ENCODE measurements around the gene YTHDF1.
A peak's percentile ranks its signal among the peaks of the same experiment; 100 is the strongest.
"Not testable (repeated sequence)": the region's sequence is repeated elsewhere in the genome, so short reads cannot be mapped to it uniquely, and the experiment has no call there.

The YTHDF1 gene

DNA sequence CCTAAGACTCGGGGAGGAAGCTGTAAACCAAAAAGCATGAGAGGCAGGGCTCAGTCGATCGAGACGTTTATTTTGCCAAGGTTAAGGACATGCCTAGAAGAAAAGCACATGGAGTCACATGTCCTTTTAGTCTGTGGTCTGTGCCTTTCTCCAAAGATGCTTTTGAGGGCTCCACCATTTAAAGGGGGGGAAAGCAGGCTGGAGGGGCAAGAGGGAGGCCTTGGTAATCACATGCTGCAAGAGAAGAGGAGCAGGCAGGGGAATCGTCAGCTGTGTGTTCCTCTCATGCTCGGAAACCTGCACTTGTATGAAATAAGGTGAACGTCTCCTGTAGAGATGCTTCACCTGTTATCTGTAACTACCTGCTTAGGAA, 9.1 kb upstream of the YTHDF1 start:
- no peak for DNase-seq

DNA sequence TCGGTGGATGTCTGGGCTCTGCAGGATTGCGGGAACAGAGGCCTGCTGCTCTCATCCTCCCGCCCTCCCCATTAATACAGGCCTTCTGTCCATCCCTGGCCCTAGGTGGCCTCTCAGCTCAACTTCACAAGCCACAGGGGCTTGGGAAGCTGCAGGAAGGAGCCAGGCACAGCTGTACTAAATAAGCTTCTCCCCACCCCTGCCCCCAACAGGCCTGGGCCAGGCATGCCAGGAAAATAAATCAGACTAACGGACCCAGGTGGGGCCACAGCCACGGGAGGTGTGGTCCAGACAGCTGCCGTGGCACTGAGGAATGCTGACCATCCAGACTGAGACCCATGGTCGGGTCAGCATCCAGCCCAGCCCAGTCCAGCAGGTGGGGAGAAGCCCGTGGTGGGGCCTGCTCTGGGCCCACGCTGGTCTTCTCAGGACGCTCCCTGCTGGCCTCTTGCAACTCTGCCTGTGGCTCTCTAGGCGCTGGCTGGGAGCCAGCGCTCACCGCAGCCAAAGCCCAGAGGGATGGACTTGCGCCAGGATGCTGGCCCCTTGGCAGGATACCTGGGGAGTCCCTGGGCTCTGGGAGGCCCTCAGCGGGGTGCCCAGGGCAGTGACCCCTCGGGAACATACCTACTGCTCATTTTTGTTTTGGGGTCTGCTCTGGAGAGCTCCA, 8.6 kb upstream of the YTHDF1 start:
- DNase-seq: peak; percentile 12

DNA sequence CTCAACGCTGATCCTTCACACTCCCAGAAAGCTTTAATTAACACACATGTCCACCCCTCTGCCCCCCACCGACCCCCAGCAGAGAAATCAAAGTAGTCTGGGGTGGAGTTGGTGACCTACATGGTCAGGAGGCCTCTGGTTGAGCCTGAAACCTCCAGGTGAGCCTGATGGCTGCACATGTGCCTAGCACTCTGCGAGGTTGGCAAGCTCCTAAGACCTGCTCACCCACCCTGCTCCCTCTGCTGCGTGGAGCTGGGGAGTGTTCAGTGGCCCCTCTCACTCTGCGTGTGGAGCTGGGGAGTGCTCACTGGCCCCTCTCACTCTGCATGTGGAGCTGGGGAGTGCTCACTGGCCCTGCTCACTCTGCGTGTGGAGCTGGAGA, 7.9 kb upstream of the YTHDF1 start:
- no peak for DNase-seq

DNA sequence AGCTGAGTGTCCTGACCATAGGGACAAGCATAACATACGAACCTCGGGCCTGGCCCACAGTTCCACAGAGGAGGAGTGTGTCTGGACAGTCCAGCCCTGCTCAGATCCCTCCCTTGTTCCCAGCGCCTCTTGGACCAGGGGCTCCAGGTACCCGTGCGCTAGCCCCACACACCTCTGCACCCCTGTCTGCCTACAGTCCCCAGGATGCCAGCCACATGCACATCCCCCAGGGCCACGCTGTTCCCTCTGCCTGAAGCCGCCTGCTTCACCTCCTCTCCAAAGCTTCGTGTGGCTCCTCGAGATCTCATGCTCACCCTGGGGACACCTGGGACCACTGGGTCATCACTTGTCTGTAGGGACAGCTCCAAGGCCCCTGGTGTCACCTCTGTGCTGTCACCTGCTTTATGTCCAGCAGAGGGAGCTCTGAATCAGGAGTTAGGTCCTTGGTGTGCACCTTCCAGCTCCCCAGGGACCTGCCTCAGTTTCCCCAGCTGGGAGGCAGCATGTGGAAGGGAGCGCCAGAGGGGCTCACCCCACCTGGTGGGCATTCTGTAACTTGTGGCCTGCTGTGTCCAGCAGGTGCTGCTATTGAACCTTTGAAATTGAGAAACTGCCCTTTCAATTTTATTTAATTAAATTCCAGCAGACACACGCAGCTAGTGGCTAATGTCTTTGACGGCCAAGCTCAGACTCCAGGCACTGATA, 7.3 kb upstream of the YTHDF1 start:
- DNase-seq: no peak

DNA sequence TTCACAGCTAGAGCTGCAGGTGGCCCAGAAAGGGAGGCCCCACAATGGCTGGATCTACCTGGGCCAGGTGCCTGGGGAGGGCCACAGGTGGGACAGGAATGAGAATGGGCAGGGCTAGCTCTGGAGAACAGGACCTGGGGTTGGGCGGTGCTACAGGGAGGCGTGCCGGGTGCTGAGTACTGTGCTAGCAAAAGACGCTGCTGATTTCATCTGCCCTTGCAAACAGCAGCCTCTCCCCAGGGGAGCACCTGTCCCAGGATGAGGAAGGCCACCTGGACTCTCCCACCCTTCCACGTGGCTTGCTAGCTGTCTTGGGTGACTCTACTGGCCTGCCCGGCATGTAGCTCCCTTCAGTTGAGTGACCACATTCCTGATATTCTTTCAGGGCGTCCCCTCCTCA, 6.6 kb upstream of the YTHDF1 start:
- DNase-seq: no peak

DNA sequence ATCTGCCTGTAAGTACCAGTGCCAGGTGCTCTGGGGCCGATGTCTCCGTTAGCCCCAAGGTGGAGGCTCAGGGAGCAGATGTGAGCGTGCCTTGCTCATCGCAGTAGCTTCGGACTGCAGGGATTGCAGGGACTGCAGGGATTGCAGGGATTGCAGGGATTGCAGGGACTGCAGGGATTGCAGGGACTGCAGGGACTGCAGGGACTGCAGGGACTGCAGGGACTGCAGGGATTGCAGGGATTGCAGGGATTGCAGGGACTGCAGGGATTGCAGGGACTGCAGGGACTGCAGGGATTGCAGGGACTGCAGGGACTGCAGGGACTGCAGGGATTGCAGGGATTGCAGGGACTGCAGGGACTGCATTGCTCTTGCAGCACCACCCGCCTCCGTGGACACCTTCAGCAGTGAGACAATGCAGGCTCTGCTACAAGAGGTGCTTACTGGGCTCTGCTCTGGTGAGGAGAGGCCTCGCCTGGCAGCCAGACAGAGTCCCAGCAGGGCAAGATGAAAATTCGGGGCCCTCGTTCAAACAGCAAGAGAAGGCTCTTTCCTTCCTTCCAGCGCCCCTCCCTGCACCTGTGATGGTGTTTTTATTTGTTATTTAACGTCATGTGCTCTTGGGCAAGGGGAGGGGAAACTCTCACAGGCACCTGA, 5.6 kb upstream of the YTHDF1 start:
- DNase-seq: not testable (repeated sequence)

DNA sequence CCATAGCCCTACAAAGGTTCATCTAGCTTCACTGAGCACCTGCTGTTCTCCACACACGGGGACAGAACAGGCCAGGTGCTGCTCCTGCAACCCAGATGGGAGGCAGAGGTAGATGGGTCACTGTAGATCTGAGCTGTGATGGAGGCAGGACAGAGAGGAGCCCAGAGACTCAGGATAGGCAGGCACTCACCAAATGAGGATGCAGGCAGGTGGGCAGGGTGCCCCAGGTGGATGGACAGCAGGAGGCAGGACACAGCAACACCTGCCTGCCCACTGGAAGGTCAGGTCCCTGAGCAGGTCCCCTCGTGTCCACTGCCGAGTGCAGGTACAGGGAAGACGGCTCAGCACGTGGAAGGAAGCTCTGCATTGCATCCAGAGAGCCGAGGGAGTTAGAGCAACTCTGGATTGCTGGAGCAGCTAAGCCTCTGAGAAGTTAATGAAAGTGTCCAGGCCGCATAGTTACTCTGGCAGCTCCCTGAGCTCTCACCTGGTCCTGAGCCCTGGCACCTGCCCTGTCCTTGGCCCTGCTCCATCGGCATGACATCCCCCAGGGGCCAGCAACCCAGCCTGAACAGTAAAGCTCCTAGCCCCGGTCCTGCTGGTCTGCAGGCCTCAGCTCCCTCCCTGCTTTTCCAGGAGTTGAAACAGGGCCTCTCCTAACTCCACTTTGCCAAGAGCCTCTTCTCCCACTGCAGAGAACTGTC, 4.9 kb upstream of the YTHDF1 start:
- no peak for DNase-seq

DNA sequence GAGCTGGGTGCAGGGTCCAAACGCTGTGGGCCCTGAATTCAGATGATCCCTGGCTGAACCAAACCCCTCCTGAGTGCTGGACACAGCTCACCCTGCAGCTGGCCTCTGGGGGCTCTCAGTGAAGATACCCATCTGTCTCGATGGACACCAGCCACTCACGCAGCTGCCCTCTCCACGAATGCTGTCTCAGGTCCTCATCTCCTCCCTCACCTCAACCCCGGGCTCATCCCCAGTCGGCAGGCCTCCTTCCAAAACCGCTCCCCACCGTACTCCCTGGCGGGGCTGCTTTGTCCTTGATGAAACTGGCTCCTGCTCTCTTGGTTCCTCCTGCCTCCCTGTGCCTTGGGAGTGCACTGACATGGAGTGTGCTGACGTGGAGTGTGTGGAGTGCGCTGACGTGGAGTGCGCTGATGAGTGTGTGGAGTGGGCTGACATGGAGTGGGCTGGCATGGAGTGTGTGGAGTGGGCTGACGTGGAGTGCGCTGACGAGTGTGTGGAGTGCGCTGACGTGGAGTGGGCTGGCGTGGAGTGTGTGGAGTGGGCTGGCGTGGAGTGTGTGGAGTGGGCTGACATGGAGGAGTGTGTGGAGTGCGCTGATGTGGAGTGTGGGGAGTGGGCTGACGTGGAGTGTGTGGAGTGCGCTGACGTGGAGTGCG, 4.1 kb upstream of the YTHDF1 start:
- DNase-seq: no peak

DNA sequence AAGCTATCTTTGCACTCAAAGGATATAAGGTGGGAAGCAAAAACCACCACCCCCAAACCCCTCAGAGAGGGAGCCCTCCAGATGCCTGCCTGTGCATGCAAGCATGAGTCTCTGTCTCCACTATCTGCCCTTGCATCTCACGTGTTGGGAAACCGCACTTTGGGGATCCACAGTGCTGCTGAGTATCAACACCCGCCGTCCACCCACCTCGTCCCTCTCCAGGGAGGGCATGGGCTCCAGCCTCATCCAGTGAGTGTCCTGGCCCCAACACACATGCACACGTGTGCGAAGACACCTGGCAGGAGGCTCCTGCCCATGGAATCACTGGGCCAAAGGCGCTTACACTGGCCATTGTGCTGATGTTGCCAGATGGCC, 3.5 kb upstream of the YTHDF1 start:
- no peak for DNase-seq

DNA sequence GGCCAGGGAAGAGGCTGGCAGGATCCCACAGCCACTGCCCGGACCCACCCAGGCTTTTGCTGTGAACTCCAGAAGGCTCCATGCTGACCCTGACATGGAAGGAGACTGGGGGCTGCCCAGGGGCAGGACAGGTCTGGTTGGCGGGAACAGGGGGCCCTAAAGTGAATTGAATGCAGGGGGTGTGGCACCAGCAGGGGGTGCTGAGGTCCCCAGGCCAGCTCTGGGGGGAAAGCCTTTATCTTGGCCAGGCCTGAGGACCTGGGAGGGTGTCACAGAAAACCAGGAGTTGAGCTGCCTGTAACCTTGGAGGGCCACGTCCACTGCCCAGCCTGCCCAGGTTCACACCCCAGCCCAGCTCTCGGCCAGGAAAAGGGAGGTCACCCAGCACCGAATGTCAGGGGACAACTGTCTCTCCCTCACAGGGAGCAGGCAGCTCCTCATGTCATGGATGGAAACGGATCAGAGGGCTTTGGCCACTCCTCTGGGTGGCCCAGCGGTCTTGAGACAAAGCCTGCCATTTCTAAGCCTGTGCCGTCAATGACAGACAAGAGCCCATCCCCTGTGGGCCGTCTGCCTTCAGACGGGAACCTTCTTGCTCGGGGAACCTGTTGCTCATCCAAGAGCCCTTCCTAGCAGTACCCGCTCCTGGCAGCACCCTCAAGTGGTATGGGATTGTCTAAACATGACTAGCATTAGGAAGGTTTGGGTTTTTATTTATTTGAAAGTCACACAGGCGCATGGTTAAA, 2.9 kb upstream of the YTHDF1 start:
- DNase-seq: no peak

DNA sequence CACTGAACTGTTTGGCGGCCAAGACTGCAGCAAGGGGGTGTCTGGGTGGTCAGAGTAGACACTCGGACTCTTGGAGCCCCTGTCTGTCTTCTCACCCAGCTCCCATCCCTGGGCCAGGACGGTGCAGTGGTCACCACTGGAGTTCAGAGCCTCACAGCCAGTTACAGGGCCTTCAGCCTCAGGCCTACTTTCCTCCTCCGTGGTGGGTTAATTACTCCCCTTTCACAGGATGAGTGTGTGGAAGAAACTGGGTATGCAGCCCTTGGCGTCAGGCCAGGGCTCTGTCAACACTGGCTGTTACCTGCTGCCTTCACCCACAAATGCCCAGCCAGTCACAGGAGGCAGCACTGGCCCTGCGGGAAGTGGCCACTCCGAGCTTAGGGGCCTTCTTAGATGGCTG, 1.8 kb upstream of the YTHDF1 start:
- no peak for DNase-seq

DNA sequence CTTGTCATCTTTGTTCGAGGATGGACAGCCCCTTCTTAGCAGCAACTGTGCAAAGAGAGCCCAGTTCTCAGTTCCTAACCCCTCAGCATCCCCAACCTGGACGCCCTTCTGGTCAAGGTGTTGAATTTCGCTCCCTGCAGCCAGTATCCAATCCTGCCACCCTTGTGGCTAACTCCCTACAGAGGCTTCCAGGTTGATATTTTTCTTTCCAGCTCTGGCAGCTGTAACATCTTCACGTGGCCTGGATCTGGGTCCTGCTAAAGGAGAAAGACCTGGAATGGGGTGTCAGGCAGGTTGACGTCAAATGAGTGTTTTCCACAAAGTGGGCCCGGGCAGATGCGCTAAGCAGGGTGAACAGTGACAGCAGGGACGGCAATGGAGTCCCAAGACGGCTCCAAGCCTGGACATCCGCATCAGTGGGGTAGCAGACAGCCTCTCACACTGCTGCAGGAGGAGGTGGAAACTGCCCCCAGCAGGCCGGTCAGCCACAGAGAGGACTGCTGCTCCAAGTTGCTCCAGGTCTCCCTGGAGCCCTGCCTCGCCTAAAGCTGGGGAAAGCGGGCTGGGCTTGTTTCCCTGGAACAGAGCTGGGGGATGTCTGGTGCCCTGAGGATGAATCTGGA, 1.0 kb upstream of the YTHDF1 start:
- no peak for DNase-seq

DNA sequence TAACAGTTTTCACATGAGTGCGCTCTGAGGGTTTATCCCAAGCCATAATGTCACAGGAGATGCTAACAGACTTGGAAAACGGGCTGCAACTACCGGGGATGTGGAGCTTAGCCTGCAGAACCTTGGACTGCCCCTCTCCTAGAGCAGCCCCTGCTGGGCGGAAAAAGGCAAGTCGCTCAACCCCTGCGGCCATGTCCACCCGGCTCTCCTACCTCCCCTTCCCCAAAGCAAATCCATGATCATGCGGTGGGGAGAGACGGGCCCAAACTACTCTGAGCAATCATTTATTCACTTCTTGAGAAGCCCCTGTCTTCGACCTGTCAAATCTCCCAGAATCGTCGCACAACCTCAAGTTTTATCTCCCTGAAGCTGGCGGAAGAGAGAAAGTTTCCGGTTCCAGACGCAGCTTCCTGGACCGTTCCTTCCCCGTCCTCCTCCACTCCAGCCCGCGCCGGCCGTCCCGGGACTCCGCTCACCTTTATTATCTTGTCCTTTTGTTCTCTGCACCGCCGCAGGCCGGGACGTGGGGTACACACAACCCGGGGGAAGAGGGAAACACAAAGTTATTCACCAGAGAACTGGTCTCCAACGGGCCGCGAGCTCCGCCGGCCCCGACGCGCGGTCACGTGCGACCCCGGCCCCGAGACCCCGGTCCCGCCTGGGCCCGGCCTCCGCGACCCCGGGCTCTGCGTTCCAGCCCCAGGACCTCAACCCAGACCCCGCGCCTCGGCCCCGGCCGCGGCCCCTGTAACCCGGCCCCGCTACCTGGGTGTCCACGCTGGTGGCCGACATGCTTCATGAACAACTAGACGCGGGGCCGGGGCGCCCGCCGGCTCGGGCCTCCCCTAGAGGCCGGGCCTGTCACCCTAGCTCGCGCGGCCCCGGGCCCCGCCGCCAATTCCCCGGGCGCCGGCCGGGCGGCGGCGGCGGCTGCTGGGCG, 560 bp downstream of the YTHDF1 start:
- DNase-seq: no peak

DNA sequence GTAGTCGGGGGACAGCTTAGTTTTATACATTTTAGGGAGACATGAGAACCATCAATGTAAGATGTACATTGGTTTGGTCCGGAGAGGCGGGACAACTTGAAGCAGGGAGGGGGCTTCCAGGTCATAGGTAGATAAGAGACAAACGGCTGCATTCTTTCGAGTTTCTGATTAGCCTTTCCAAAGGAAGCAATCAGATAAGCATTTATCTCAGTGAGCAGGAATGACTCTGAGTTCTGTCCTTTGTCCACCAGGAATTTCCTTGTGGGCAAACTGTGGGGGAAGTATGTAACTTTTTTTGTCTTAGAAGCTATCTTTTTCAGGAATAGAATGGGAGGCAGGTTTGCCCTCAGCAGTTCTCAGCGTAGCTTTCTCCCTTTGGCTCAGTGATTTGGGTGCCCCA, 1.4 kb downstream of the YTHDF1 start:
- no peak for DNase-seq

DNA sequence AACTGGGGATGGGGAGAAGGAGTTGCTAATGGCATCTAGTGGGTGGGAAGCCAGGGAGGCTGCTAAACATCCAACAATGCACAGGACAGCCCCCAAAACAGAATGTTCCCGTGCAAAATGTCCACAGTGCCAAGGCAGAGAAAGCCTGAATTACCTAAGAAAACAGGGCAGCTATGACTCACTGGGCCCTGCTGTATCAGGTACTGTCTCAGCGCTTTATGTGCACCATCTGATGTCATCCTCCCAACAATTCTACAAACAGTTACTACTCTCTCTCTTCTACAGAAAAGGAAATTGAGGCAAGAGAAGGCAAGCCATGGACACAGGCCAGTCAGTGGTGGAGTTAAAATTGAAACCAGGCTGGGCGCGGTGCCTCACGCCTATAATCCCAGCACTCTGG, 3.1 kb downstream of the YTHDF1 start:
- DNase-seq: no peak

DNA sequence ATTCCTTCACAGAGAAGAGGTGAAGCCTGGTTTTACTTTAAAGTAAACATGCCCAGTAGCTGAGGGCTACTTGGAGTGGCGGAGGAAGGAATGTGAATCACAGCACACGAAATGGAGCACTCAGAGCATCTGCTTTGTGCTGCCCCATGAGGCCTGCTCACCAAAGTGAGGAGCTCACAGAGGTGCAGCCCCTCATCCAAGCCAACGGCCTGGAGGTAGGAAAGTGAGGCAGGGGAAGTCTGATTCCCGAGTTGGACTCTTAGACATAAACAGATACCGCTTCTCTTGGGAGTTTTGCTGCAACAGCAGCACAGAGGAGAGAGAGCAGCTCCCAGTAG, 3.6 kb downstream of the YTHDF1 start:
- no peak for DNase-seq

DNA sequence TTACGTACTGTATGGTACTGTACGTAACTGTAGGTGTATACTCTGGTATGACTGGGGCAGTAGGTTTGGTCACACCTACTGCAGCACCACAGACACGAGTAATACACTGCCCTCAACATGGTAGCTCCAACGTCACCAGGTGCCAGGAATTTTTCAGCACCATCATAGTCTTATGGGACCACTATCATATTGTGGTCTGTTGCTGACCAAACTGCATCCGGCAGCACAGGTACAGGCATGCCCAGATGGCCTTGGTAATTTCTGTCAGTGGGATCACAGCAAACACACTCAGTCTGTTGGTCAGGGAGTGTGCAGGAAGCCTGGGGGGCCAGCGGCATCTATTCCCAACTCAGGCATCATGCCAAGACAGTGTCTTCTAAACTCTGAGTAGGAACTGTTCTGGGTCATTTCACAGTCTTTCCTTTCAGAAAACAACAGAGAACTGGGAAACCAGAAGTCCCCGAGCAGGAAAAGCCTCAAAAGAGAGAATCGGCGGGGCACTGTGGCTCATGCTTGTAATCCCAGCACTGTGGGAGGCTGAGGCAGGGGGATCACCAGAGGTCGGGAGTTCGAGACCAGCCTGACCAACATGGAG, 5.8 kb downstream of the YTHDF1 start:
- DNase-seq: no peak

DNA sequence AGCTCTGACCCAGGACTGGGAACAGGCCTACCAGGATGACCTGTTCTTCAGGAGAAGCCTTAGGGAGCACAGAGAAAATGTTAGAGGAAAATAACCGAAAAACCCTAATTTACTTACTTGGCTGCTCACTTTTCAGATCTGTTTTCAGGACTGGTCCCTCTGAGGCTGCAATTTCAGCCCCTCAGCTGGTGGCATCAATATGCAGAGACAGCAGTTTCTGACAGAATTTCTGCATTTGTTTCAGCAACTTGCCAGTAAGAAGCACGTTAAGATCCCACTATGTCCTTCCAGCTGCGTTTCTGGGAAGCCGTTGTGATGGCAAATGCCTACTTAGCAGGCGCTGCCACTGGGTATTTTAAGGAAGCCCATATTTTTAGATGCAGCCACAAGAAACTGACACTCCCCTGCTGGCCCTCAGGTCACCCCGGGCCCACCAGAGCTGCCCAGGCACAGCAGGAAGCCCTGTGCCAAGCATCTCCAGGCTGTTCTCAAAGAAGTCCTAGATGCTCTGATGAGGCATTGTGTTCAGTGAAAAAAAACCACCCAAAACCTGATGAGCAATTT, 7.5 kb downstream of the YTHDF1 start:
- DNase-seq: no peak

DNA sequence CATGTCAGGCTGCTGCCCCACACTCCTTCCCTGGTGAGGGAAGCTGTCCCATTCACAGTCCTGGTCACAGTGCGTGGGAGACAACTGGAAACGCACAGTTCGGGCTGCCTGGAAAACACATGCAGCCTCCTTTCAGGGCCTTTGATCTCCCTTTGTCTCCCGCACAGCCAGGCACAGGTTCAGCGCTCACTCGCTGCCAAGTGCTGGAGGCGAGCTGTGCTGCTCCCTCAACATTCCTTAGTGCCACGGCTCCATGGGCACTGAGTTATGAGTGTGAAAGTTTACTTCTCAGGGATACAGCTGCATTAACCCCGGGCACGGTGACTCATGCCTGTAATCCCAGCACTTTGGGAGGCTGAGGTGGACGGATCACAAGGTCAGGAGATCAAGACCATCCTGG, 9.1 kb downstream of the YTHDF1 start:
- no peak for DNase-seq

DNA sequence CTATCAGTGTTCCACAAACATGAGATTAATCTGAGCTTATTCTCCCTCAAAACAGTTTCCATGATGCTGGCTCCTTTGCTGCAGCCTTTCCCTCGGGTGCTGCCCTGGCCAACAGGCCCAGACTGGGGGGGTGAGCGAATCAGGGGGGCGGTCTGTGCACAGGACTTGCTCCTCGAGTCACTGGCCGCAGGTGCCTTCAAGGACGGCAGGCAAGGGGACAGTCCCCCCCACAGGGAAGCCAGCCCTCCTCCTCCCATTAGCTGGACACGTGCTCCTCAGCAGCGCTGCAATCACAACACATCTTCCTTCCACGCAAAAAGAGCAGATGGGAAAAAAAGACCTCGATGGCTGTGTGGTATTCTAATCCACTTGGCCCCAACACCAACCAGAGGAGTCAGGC, 10.0 kb downstream of the YTHDF1 start:
- DNase-seq: no peak
